CD4-positive, alpha-beta T cell treated with Interleukin-10 for 1 hour (primary cell): Measurements from ENCODE around the gene KIF25.

Experiments
- DNase-seq: peaks from one replicate; pipeline ENCODE4 v3.0.0-alpha.2; 2020

KIF25 gene, protein sequence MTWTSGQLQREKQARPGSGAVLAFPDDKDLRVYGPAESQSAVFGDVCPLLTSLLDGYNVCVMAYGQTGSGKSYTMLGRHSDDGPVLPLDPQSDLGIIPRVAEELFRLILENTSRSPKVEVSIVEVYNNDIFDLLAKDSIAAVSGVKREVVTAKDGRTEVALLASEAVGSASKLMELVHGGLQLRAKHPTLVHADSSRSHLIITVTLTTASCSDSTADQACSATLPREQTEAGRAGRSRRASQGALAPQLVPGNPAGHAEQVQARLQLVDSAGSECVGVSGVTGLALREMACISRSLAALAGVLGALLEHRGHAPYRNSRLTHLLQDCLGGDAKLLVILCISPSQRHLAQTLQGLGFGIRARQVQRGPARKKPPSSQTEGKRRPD

DNA sequence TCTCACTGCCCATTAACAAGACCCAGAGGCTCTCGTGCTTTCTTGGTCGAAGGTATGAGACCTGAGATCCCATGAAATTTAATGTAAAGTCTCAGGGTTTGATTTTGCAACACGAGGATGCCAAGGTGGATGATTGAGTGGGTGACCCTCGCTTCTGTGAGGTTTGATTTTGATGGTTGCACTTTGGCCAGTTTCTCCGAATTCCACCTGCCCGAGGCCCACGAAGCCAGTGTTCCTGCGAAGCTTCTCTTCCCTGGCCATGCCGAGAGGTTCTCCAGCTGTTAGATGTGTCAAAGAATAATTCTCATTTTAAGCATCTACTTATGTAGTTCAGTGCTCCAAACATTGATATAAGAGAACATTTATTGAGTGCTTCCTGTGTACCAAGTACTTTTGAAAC is at the start of gene KIF25:
TSS of gene KIF25 (plus strand) at position 30 of the 400 bp plus-strand sequence. CDS start 31,915 bp downstream, outside the sequence.
- DNase-seq, result no peak

GRCh38 chr6:167947716-167948115 is 49.8 kb upstream of the KIF25 start:
- DNase-seq, result no peak

- DNase-seq, result no peak
These were observed 48.8 kb upstream of the KIF25 start for GRCh38 chr6:167948716-167949115.

DNA sequence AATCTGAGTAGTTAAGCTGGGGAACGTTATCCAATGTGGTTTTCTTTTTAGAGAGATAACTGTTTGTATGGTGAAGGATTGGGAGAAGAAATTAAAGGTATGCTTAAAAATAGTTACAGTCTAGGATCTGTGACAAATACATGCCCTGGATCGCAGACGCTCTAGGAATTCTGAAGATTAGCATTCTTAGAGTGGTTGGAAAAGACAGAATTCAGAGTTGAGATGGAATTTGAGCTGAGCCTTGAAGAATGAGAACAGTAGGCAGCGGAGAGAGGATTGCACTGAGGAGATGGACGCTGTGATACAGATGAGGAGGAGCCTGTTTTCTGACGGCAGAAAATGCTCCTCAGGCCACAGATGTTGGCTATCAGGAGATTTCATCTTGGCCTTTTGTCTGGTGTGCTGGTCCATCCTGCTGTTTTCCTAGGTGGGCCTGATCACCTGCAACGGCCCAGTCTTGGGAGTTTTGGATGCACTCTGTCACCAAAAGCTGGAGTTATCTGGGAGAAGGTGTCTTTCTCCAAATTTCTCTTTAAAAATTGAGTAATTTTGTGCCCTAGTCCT is 48.3 kb upstream of the KIF25 start:
- DNase-seq, result no peak

DNA sequence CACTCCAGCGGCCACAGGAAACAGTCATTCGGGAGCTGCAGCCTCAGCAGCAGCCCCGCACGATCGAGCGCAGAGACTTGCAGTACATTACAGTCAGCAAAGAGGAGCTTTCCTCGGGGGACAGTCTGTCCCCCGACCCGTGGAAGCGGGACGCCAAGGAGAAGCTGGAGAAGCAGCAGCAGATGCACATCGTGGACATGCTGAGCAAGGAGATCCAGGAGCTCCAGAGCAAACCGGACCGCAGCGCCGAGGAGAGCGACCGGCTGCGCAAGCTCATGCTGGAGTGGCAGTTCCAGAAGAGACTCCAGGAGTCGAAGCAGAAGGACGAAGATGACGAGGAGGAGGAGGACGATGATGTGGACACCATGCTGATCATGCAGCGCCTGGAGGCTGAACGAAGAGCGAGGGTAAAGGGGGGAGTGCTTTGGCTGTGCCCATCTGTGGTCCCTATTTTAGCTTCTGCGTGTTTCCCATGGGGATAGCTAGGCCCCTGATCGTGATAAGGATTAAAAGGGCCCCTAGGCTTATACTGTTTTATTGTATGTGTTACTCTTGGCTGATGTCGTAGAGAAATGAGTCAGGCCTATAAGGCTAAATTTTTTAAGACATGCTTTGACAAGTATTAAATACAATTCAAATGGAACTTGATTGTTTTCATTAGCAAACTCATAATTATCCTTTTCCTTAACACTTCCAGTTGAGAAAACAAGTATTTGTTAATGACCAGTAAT is 45.5 kb upstream of the KIF25 start:
- no peak for DNase-seq

DNA sequence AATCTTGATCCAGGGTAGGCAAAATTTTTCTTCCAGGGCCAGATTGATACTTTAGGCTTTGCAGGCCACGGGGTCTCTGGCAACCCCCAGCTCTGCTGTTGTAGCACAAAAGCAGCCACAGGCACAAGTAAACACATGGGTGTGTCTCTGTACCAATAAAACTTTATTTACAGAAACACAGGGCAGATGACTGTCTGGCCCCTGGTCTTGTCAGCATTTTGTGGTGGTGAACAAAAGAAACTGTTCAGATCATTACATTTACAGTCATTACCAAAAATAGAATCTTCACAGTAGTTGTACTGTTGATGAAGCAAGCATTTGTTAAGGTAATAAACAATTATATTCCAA is 45.0 kb upstream of the KIF25 start:
- DNase-seq, result no peak

GRCh38 chr6:167953551-167953950 is 43.9 kb upstream of the KIF25 start:
- no peak for DNase-seq

GRCh38 chr6:167954151-167954550 is 43.3 kb upstream of the KIF25 start:
- no peak for DNase-seq

GRCh38 chr6:167956491-167956890 is 41.0 kb upstream of the KIF25 start:
- no peak for DNase-seq

GRCh38 chr6:167956983-167957492 is 40.4 kb upstream of the KIF25 start:
- DNase-seq, result no peak

- DNase-seq, result no peak
These were observed 39.8 kb upstream of the KIF25 start for GRCh38 chr6:167957626-167958025.

DNA sequence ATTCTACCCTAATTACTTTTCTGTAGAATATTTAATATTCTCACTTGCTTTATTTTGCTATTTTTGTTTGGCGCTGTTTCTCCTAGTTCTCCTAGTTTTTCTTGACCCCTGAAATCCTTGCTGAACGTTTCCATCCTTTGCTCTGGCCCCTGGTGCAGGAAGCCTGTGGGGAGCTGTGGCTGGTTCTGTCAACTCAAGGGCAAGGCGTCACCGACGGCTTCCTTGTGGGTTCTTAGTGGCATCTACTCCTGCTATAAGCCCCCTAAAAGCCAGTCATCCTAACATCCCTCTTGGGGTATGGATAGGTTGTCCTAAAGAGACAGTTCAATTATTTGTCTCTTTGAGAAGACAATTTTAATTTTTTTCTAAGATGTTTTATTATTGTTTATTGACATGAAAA is 36.9 kb upstream of the KIF25 start:
- no peak for DNase-seq

DNA sequence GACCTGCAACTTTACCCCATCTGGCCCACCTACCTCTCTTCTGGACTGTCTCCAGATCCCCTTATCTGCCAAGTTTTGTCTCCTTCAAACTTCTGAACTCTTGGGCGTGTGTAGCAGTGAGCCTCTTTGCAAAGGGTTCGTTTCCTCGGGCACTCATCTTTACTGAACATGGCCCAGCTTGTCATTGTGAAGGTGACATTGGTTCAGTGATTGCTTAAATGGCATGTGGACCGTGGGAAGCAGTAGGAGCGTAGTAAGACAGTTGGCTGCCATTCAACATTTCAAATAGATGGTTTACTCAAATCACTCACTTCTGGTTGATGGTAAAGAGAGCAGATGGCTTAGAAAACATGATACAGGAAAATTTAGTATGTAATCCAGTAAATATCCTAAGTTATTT is 34.8 kb upstream of the KIF25 start:
- no peak for DNase-seq

GRCh38 chr6:167963589-167964057 is 33.8 kb upstream of the KIF25 start:
- no peak for DNase-seq

GRCh38 chr6:167965592-167966539 is 31.6 kb upstream of the KIF25 start:
- DNase-seq, result no peak

GRCh38 chr6:167966540-167966905 is 30.9 kb upstream of the KIF25 start:
- no peak for DNase-seq

GRCh38 chr6:167968091-167968490 is 29.4 kb upstream of the KIF25 start:
- no peak for DNase-seq

- no peak for DNase-seq
These were observed 27.2 kb upstream of the KIF25 start for GRCh38 chr6:167970230-167970629.

- no peak for DNase-seq
These were observed 25.3 kb upstream of the KIF25 start for GRCh38 chr6:167972193-167972592.

DNA sequence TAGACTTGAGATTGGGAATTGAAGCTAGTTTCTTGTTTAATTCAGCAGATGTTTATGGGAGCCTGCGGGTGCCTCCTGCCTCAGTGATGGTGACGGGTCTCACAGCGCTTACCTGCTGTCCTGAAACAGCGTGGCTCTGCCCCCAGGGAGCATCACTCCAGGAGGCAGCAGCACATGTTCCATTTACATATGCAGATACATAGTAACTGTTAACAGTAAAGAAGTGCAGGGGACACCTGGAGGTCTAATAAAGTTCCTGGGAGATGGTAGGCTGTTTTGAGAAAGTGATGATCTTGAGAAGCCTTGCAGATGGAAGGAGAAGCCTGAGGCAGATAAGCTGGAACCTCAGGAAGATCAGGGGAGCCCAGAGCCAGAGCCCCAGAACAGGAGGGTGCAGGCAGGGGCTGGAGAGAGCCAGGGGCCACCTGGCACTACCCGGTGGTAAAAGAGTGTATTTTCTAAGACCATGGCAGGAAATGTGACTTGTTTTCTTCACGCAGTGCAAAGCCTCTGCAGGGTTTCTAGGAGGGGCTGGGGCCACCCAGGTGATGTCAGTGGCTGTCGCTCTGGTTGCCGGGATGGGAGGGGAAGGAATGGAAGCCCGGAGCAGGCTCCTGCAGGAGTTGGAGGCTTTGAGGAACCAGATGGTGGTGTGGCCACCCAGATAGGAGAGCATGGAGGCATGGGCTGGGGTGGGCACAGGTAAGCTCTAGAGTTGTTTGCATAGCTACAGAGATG is 24.2 kb upstream of the KIF25 start:
- DNase-seq, result no peak

DNA sequence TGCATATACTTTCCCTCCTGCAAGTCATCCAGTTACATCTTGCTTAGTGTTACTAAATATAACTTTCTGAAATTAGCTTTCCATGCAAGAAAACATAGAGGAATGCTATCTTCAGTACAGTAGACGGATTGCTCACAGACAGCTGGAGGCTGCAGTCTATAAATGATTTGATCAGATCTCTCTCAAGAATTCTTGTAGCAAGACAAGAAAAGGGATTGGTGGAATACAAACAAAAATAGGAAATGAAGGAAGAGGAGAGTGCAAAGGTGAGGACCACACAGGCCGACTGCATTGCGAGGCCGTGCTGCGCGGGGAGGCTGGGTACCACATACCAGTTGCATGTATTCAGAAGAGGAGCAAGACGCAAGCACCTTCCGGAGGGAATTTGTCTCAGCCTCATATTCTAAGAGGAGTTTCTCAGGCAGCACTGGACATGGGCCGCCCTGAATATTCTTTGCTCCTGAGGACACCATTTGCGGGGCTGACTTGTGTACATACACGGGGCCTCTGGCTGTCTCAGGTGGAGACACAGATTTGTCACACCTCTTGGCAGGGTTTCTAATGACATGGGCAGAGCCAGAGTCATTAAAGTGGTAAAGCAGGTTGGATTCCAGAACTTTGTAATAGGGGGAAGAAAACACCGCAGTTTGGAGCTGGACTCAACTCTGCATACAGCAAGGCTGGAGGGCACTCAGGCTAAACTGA is 22.7 kb upstream of the KIF25 start:
- no peak for DNase-seq
